Nephron progenitor cell (in vitro differentiated cells): ENCODE data around the gene TECPR2.

Source experiments
- DNase-seq: peaks from one replicate; pipeline ENCODE4 v3.0.0; 2021
- H3K27ac Mint-ChIP-seq: 2 replicates; pipeline ENCODE4 v1.8.0; 2021; ENCODE audit warnings: mild to moderate bottlenecking, moderate library complexity, mixed read lengths
- H3K27me3 Mint-ChIP-seq: 2 replicates; pipeline ENCODE4 v1.8.0; 2021; ENCODE audit warnings: mild to moderate bottlenecking, low read depth, mixed read lengths; ENCODE audit not compliant: poor library complexity
- H3K36me3 Mint-ChIP-seq: 2 replicates; pipeline ENCODE4 v1.8.0; 2021; ENCODE audit warnings: low read depth, mixed read lengths
- H3K4me1 Mint-ChIP-seq: 2 replicates; pipeline ENCODE4 v1.8.0; 2021; ENCODE audit warnings: mixed read lengths
- H3K4me3 Mint-ChIP-seq: 2 replicates; pipeline ENCODE4 v1.8.0; 2021; ENCODE audit warnings: mild to moderate bottlenecking, moderate library complexity, mixed read lengths
- H3K9me3 Mint-ChIP-seq: 2 replicates; pipeline ENCODE4 v1.8.0; 2021; ENCODE audit warnings: mild to moderate bottlenecking, moderate library complexity, mixed read lengths
- CTCF ChIP-seq: fragments of 200-600 bp; sonication (generic); IDR thresholded peaks from 2 replicates; pipeline ENCODE4 v1.5.0; 2021; ENCODE audit warnings: antibody characterized with exemption

TECPR2 gene

GRCh38 chr14:102497998-102498677, 135.4 kb downstream of the TECPR2 start:
- no peak for DNase-seq
- TF ChIP-seq CTCF, result no peak
- Mint-ChIP-seq H3K4me3 (no peak overlapping the region), H3K27ac (no peak overlapping the region), H3K4me1 (peaks cover 6% of the 10 kb centered on the region), H3K36me3 (no peaks in the 10 kb centered on the region), H3K9me3 (no peaks in the 10 kb centered on the region), H3K27me3 (peaks cover under 1% of the 10 kb centered on the region)

DNA sequence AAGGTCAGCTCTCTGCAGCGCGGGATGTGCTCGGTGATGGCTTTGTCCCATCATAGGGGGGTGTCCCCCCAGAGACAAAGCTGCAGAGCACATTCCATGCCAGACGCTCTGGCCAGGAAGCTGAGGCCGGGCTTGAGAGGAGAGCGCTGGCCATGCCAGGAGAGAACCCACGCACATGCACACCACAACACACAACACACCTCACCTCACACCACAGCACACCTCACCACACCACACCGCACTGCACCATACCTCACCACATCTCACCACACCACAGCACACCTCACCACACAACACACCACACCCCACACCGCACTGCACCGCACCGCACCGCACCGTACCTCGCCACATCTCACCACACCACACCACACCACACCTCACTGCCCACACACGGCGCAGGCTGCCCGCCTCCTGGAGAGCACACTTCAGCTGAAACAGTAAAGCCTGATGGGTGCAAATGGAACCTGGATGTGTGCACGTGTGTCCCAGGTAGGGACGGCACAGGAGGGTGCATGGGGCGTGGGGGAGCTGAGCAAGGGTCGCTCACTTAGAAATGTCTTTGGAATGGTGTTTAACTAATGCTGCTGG, 136.0 kb downstream of the TECPR2 start:
- Mint-ChIP-seq H3K36me3 (peaks cover 3% of the 10 kb centered on the region), H3K9me3 (no peaks in the 10 kb centered on the region), H3K27me3 (no peaks in the 10 kb centered on the region), H3K4me3 (no peak overlapping the region), H3K4me1 (peaks cover 10% of the 10 kb centered on the region), H3K27ac (no peak overlapping the region)
- no peak for TF ChIP-seq CTCF
- no peak for DNase-seq

- no peak for TF ChIP-seq CTCF
Measured at GRCh38 chr14:102499401-102500157, 136.8 kb downstream of the TECPR2 start.

DNA sequence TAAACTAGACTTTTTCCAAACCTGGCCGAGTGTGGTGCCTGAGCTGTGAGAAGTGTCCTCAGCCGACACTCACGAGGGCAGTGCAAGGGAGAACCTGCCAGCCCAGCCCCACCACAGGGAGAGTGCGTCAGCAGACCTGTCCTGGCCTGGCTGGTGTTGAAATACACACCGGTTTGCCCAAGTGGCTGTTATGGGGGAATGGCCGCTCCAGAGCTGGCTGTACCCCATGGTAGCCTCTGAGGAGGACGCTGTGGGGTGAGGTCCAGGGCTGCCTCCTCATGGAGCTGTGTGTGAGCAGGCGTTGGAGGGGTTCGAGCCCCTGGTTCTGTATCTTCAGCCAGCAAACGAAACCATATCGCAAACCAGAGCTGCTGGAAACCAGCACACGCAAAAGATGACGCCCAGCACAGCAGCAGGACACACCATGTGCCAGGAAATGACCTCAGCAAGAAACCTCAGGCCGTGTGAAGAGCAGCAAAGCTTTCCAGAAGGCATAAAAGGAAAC, 137.5 kb downstream of the TECPR2 start:
- no peaks in the 10 kb centered on the region for H3K9me3 Mint-ChIP-seq
- peak overlapping the region; percentile 24 for H3K27ac Mint-ChIP-seq
- DNase-seq, result no peak
- peaks cover 3% of the 10 kb centered on the region for H3K36me3 Mint-ChIP-seq
- no peak for TF ChIP-seq CTCF
- H3K4me3 Mint-ChIP-seq, result no peak overlapping the region
- no peaks in the 10 kb centered on the region for H3K27me3 Mint-ChIP-seq
- peaks cover 22% of the 10 kb centered on the region for H3K4me1 Mint-ChIP-seq

More at GRCh38 chr14:102499401-102500157, 136.8 kb downstream of the TECPR2 start:
- H3K4me3 Mint-ChIP-seq, result no peak overlapping the region
- H3K9me3 Mint-ChIP-seq, result no peaks in the 10 kb centered on the region
- no peak for DNase-seq
- peaks cover 18% of the 10 kb centered on the region for H3K4me1 Mint-ChIP-seq
- H3K36me3 Mint-ChIP-seq, result peaks cover 3% of the 10 kb centered on the region
- H3K27me3 Mint-ChIP-seq, result no peaks in the 10 kb centered on the region
- peak overlapping the region; percentile 24 for H3K27ac Mint-ChIP-seq

DNA sequence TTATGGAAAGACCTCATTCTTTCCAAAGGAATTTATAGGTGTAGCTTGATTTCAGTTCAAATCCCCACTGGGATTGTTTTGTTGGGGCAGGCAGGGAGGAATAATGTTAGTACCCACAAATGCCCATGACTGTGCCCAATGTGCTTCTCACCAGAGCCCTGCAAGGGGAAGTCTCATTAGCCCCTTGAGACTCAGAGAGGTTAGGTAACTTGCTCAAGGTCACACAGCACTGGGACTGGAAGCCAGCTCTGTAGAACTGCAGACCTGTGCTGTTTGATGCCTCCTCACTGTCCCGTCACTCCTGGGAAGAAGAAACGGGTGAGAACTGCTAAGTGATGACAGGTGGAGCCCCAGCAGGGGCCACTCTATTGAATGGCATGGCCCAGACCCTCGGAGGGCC, 138.0 kb downstream of the TECPR2 start:
- H3K27ac Mint-ChIP-seq, result no peak overlapping the region

More for the DNA sequence above, 138.0 kb downstream of the TECPR2 start:
- H3K4me3 Mint-ChIP-seq, result no peak overlapping the region
- peaks cover 3% of the 10 kb centered on the region for H3K36me3 Mint-ChIP-seq
- H3K9me3 Mint-ChIP-seq, result no peaks in the 10 kb centered on the region
- H3K27me3 Mint-ChIP-seq, result no peaks in the 10 kb centered on the region
- no peak for TF ChIP-seq CTCF
- DNase-seq, result no peak
- peaks cover 22% of the 10 kb centered on the region for H3K4me1 Mint-ChIP-seq
